Stimulated activated CD8-positive, alpha-beta memory T cell treated with anti-CD3 and anti-CD28 coated beads, Interleukin-4, amount 100 ng/mL, for 24 hours (primary cell): ENCODE measurements around the gene CSTF2T.

Experiments
- DNase-seq: peaks from one replicate; pipeline ENCODE4 v3.0.0-alpha.2; 2020; ENCODE audit warnings: low read depth

CSTF2T gene

GRCh38 chr10:51649064-51649463 lies 50.3 kb downstream of the CSTF2T start:
- DNase-seq = no peak
